Epidermal melanocyte (primary cell): ENCODE results near the gene NPY2R.

Experiments
- DNase-seq: peaks from one replicate; pipeline ENCODE4 v3.0.0; 2011; ENCODE audit warnings: low spot score; ENCODE audit not compliant: insufficient read length

Gene NPY2R, protein sequence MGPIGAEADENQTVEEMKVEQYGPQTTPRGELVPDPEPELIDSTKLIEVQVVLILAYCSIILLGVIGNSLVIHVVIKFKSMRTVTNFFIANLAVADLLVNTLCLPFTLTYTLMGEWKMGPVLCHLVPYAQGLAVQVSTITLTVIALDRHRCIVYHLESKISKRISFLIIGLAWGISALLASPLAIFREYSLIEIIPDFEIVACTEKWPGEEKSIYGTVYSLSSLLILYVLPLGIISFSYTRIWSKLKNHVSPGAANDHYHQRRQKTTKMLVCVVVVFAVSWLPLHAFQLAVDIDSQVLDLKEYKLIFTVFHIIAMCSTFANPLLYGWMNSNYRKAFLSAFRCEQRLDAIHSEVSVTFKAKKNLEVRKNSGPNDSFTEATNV

GRCh38 chr4:155208258-155209054 lies at the start of gene NPY2R:
Gene NPY2R (plus strand): TSS chr4:155208636. CDS start chr4:155213940, 5,304 bp downstream.
- DNase-seq, result no peak

GRCh38 chr4:155161357-155161756 lies 47.1 kb upstream of the NPY2R start:
- DNase-seq, result no peak

GRCh38 chr4:155164718-155165117 lies 43.7 kb upstream of the NPY2R start:
- no peak for DNase-seq

GRCh38 chr4:155170569-155170968 lies 37.9 kb upstream of the NPY2R start:
- DNase-seq, result no peak

DNA sequence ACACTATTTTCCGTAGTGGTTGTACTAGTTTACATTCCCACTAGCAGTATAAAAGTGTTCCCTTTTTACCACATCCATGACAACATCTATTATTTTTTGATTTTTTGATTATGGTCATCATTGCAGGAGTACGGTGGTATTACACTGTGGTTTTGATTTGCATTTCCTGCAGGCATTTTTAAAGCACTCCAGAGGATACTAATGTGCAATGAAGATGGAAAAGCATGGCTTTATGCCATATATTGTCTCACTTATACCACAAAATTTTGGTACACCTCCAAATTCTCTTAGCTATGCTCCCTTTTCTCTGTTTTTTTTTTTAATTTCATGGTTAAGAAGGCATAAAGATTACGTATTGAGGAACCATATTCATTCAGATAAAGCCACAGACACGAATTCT lies 35.1 kb upstream of the NPY2R start:
- DNase-seq, result no peak

GRCh38 chr4:155174668-155175067 lies 33.8 kb upstream of the NPY2R start:
- no peak for DNase-seq

GRCh38 chr4:155179216-155179615 lies 29.2 kb upstream of the NPY2R start:
- DNase-seq, result no peak

- no peak for DNase-seq
Measured at GRCh38 chr4:155186972-155187371, 21.5 kb upstream of the NPY2R start.

GRCh38 chr4:155187989-155188388 lies 20.4 kb upstream of the NPY2R start:
- DNase-seq, result no peak

DNA sequence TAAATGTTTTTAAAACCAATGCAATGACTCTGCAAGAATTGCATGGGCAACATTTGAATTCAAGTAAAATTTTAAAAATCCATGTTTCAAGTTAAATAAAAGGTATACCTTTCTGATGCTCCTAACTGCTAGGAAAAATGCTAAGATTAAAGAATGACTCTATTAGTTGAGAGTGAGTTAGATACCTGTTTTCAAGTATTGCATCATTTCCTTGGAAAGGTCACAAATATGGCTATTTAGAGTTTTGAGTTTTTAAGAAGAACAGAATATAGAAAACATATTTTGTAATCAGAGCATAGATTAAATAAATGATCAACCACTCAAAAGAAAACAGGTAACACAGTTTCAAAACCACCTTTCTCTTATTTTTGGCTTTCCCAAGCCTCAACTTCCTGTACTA lies 18.3 kb upstream of the NPY2R start:
- no peak for DNase-seq

DNA sequence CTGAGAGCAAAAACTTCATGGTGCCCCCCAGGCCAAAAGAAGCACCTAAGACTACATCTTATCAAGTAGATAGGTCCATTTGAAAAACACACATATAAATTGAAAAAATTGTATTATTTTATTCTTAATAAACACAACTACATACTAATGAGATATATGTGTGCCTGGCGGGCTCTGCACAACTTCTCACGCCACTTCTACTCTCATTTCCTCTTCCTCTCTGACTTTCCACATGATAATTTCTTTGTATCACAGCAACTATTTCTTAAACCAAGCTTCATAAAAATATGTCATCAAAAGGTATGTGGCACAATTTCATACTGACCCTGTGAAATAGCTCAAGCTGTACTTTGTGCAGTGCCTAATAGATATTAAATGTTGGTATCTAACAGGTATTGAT lies 10.7 kb upstream of the NPY2R start:
- no peak for DNase-seq

GRCh38 chr4:155207534-155208257 lies 740 bp upstream of the NPY2R start:
- no peak for DNase-seq

DNA sequence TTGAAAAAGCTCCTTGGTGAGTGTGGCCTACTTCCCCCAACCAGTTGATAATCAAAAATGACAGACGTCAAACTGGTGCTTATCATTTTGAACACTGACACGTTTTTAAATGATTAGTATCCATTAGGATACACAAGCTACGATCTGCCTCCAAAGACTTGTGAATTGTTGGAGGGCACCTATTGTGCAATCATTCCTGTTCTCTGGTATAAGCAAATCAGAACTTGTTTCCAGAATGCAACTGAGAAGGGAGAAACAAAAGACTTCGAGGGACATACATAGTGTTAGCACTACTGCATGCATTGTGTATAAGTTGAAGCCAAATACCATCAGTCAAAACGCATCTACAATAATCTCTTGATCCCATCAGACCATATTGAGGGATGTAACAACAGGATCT lies 11.6 kb downstream of the NPY2R start:
- no peak for DNase-seq

DNA sequence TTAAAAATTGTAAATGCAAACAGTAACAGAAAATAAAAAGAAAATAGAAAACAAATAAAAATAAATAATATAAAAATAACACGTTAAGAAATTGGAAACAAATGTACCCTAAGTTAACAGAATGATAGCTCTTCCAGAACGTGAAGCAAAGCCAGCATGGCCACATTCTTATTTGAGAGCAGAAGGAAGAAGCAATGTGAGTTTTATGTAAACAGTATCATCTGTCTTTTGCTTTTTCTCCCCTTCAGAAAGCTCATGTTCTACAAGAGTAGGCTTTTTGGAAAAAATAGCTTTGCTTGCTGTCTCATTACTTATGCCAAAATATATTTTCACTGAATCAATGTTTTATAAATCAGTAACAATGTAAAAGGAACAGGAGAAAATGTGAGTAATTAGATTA lies 18.7 kb downstream of the NPY2R start:
- DNase-seq, result no peak

- no peak for DNase-seq
Measured at GRCh38 chr4:155228713-155229112, 20.3 kb downstream of the NPY2R start.

- DNase-seq, result no peak
Measured at GRCh38 chr4:155232432-155232831, 24.0 kb downstream of the NPY2R start.

- DNase-seq, result no peak
Measured at GRCh38 chr4:155234206-155234605, 25.8 kb downstream of the NPY2R start.

DNA sequence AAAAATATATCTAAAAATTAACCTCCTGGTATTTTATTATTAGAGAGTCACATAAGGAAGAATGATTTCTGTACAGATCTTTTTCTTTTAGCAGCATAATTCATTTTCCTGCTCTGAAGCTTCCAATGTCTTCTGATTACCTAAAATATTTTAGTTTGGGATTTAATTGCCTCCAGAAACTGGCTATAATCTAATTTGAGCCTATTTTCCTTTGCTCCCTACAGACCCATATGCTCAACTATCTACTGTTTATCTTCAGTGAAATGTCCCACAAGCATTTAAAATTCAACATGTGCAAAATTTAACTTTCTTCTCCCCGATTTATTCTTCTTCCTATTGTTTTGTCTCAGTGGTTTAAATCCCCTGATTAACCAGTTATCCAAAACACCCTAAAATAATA lies 29.1 kb downstream of the NPY2R start:
- no peak for DNase-seq

GRCh38 chr4:155241225-155241624 lies 32.8 kb downstream of the NPY2R start:
- DNase-seq, result no peak

DNA sequence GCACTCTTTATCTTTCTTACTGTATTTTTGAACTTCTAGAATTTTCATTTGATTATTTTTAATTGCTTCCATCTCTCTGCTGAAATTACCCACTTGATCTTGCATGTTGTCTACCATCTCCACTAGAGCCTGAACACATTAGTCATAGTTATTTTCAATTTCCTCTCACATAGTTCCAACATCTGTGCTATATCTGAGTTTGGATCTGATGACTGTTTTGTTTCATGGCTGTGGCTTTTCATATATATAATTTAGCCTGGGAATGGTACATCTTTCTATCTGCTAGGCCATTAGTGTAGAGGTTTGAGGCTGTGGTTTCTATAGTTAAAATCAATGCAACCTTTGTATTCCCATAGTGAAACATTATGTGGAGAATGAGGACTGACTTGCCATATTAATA lies 33.2 kb downstream of the NPY2R start:
- DNase-seq, result no peak

GRCh38 chr4:155245105-155245504 lies 36.7 kb downstream of the NPY2R start:
- no peak for DNase-seq
